Mesenchymal stem cell (in vitro differentiated cells and primary cell): Measurements from ENCODE around the gene KDM4C.

Experiments used
- DNase-seq: peaks from one replicate; pipeline ENCODE4 v3.0.0-alpha.2; 2013
- H2AFZ ChIP-seq: one replicate; pipeline ENCODE4 v1.6.1; 2013; ENCODE audit warnings: low read depth, mild to moderate bottlenecking, control low read depth, inconsistent platforms, low read length, moderate library complexity
- H2AK5ac ChIP-seq: 2 replicates; pipeline ENCODE4 v1.6.1; 2013; ENCODE audit warnings: low read length, moderate library complexity, mild to moderate bottlenecking, inconsistent platforms; ENCODE audit not compliant: severe bottlenecking
- H2BK120ac ChIP-seq: one replicate; pipeline ENCODE4 v1.6.1; 2013; ENCODE audit warnings: low read depth, mild to moderate bottlenecking, inconsistent platforms, low read length, moderate library complexity
- H2BK12ac ChIP-seq, 2 experiments: one replicate each; pipeline ENCODE4 v1.6.1; 2013; ENCODE audit warnings: inconsistent platforms in 2 of 2, low read length in 2 of 2, mild to moderate bottlenecking in 2 of 2, moderate library complexity in 2 of 2, control low read depth in 1 of 2
- H2BK15ac ChIP-seq: one replicate; pipeline ENCODE4 v1.6.1; 2013; ENCODE audit warnings: mild to moderate bottlenecking, low read depth, inconsistent platforms; ENCODE audit not compliant: poor library complexity, severe bottlenecking
- H2BK5ac ChIP-seq: 2 replicates; pipeline ENCODE4 v1.6.1; 2013; ENCODE audit warnings: low read depth, mild to moderate bottlenecking, low read length, control low read depth, inconsistent platforms; ENCODE audit not compliant: poor library complexity, severe bottlenecking
- H3K14ac ChIP-seq, 2 experiments: one replicate each; pipeline ENCODE4 v1.6.1; 2013; ENCODE audit warnings: inconsistent platforms in 2 of 2, low read length in 2 of 2, control low read depth in 1 of 2, mild to moderate bottlenecking in 1 of 2, moderate library complexity in 1 of 2
- H3K18ac ChIP-seq, 2 experiments: one replicate each; pipeline ENCODE4 v1.6.1; 2013; ENCODE audit warnings: inconsistent platforms in 2 of 2, low read length in 2 of 2, control low read depth in 1 of 2, low read depth in 1 of 2, mild to moderate bottlenecking in 1 of 2
- H3K23ac ChIP-seq, 2 experiments: one replicate each; pipeline ENCODE4 v1.6.1; 2013; ENCODE audit warnings: inconsistent platforms in 2 of 2, low read length in 2 of 2, mild to moderate bottlenecking in 2 of 2, moderate library complexity in 2 of 2, control low read depth in 1 of 2
- H3K27ac ChIP-seq: 2 replicates; pipeline ENCODE4 v1.5.1; 2013; ENCODE audit warnings: mild to moderate bottlenecking, moderate library complexity, low read length, control low read depth, inconsistent platforms; ENCODE audit not compliant: poor library complexity, severe bottlenecking
- H3K27me3 ChIP-seq, 2 experiments: 2 replicates each; pipeline versions ENCODE4 v1.6.1 to v1.7.0; 2013; ENCODE audit warnings: low read length in 2 of 2, mild to moderate bottlenecking in 2 of 2, moderate library complexity in 2 of 2, control low read depth in 1 of 2, inconsistent platforms in 1 of 2; ENCODE audit not compliant: control insufficient read depth in 1 of 2, insufficient read depth in 1 of 2
- H3K36me3 ChIP-seq, 2 experiments: 2 replicates each; pipeline versions ENCODE4 v1.6.1 to v1.7.0; 2013; ENCODE audit warnings: low read length in 2 of 2, control low read depth in 1 of 2, inconsistent platforms in 1 of 2, low read depth in 1 of 2, mild to moderate bottlenecking in 1 of 2; ENCODE audit not compliant: insufficient read depth in 2 of 2, control insufficient read depth in 1 of 2
- H3K4ac ChIP-seq, 2 experiments: one replicate each; pipeline ENCODE4 v1.6.1; 2013; ENCODE audit warnings: inconsistent platforms in 2 of 2, low read length in 2 of 2, mild to moderate bottlenecking in 2 of 2, moderate library complexity in 2 of 2, control low read depth in 1 of 2, low read depth in 1 of 2
- H3K4me1 ChIP-seq: 2 replicates; pipeline ENCODE4 v1.6.1; 2013; ENCODE audit warnings: low read depth, low read length, control low read depth; ENCODE audit not compliant: control insufficient read depth, insufficient read depth
- H3K4me2 ChIP-seq: 2 replicates; pipeline ENCODE4 v1.6.1; 2013; ENCODE audit warnings: low read length, mild to moderate bottlenecking, inconsistent platforms; ENCODE audit not compliant: poor library complexity, severe bottlenecking
- H3K4me3 ChIP-seq, 2 experiments: 2 replicates each; pipeline versions ENCODE4 v1.5.1 to v1.7.0; 2013; ENCODE audit warnings: low read length in 2 of 2, mild to moderate bottlenecking in 2 of 2, control low read depth in 1 of 2, low read depth in 1 of 2; ENCODE audit not compliant: insufficient read depth in 1 of 2
- H3K79me1 ChIP-seq: replicated peaks from 2 replicates; pipeline ENCODE4 v1.6.1; 2013; ENCODE audit warnings: mild to moderate bottlenecking, control low read depth, low read length, inconsistent platforms; ENCODE audit not compliant: poor library complexity, severe bottlenecking
- H3K9ac ChIP-seq: 2 replicates; pipeline ENCODE4 v1.7.0; 2013; ENCODE audit warnings: mild to moderate bottlenecking, low read length, moderate library complexity
- H3K9me3 ChIP-seq: 2 replicates; pipeline ENCODE4 v1.7.0; 2013; ENCODE audit warnings: mild to moderate bottlenecking, low read length; ENCODE audit not compliant: control insufficient read depth
- H4K8ac ChIP-seq: one replicate; pipeline ENCODE4 v1.6.1; 2013; ENCODE audit warnings: inconsistent platforms, mild to moderate bottlenecking, low read length, moderate library complexity
- H4K91ac ChIP-seq: one replicate; pipeline ENCODE4 v1.6.1; 2013; ENCODE audit warnings: mild to moderate bottlenecking, low read length, inconsistent platforms
- WGBS: methylation state at CpG from one replicate; pipeline ENCODE4 v1.1.7; 2013; ENCODE audit warnings: mixed read lengths; 5-methylcytosine and 5-hydroxymethylcytosine counted together

The KDM4C gene

GRCh38 chr9:7172154-7173115 is 414.7 kb downstream of the KDM4C start:
- H2BK5ac ChIP-seq = no peak overlapping the region
- H3K9ac ChIP-seq = peak overlapping the region; percentile 64
- no peak overlapping the region for H3K4me2 ChIP-seq
- no peak overlapping the region for H3K23ac ChIP-seq
- H3K4me1 ChIP-seq = no peaks in the 10 kb centered on the region
- no peak overlapping the region for H3K27ac ChIP-seq
- no peak for DNase-seq
- H4K8ac ChIP-seq = no peak overlapping the region
- H3K79me1 ChIP-seq = no peaks in the 10 kb centered on the region
- H3K27me3 ChIP-seq = no peaks in the 10 kb centered on the region
- H3K9me3 ChIP-seq = no peaks in the 10 kb centered on the region
- no peak overlapping the region for H3K4ac ChIP-seq
- H2BK120ac ChIP-seq = no peak overlapping the region
- H4K91ac ChIP-seq = no peak overlapping the region
- H3K18ac ChIP-seq = no peak overlapping the region
- H2AFZ ChIP-seq = no peak overlapping the region
- no peak overlapping the region for H2BK12ac ChIP-seq
- 88% methylated on average over 8 of the region's 11 CpGs for WGBS
- H2BK15ac ChIP-seq = no peak overlapping the region
- no peak overlapping the region for H3K14ac ChIP-seq
- peak overlapping the region in 1 of 2 experiments; percentile 27 for H3K4me3 ChIP-seq
- H2AK5ac ChIP-seq = no peak overlapping the region
- peaks cover 3 to 16% of the 10 kb centered on the region in 2 experiments for H3K36me3 ChIP-seq

- no peak for DNase-seq
- Histone ChIP-seq H3K4me1 (no peaks in the 10 kb centered on the region), H4K8ac (no peak overlapping the region), H3K4me3 (peak overlapping the region in 1 of 2 experiments; percentile 27), H2BK120ac (no peak overlapping the region), H2BK15ac (no peak overlapping the region), H2AFZ (no peak overlapping the region), H3K4me2 (no peak overlapping the region), H3K9ac (peak overlapping the region; percentile 64), H3K9me3 (no peaks in the 10 kb centered on the region), H2BK5ac (no peak overlapping the region), H3K27ac (no peak overlapping the region), H3K79me1 (no peaks in the 10 kb centered on the region), H3K27me3 (no peaks in the 10 kb centered on the region), H3K4ac (no peak overlapping the region), H2AK5ac (no peak overlapping the region), H3K23ac (no peak overlapping the region), H3K36me3 (peaks cover 0 to 22% of the 10 kb centered on the region in 2 experiments), H2BK12ac (no peak overlapping the region), H3K18ac (no peak overlapping the region), H3K14ac (no peak overlapping the region), H4K91ac (no peak overlapping the region)
- WGBS = 96% methylated on average over 3 of the region's 3 CpGs
Measured at GRCh38 chr9:7173139-7173538, 415.4 kb downstream of the KDM4C start.

GRCh38 chr9:7174301-7174700 is 416.5 kb downstream of the KDM4C start:
- H3K14ac ChIP-seq = no peak overlapping the region
- H3K23ac ChIP-seq = no peak overlapping the region
- 92% methylated on average over 7 of the region's 7 CpGs for WGBS
- H2BK120ac ChIP-seq = no peak overlapping the region
- no peak overlapping the region for H2AFZ ChIP-seq
- no peak overlapping the region for H2BK12ac ChIP-seq
- H3K36me3 ChIP-seq = peaks cover 0 to 22% of the 10 kb centered on the region in 2 experiments
- H3K9me3 ChIP-seq = no peaks in the 10 kb centered on the region
- H3K4me3 ChIP-seq = no peak overlapping the region
- H3K9ac ChIP-seq = no peak overlapping the region
- H3K4me1 ChIP-seq = no peaks in the 10 kb centered on the region
- H3K4me2 ChIP-seq = no peak overlapping the region
- no peak overlapping the region for H4K91ac ChIP-seq
- no peak overlapping the region for H4K8ac ChIP-seq
- no peak overlapping the region for H2BK15ac ChIP-seq
- H3K79me1 ChIP-seq = no peaks in the 10 kb centered on the region
- no peak overlapping the region for H2BK5ac ChIP-seq
- no peak overlapping the region for H3K4ac ChIP-seq
- H3K27ac ChIP-seq = no peak overlapping the region
- H3K27me3 ChIP-seq = no peaks in the 10 kb centered on the region
- no peak overlapping the region for H3K18ac ChIP-seq
- DNase-seq = no peak
- H2AK5ac ChIP-seq = no peak overlapping the region

- Histone ChIP-seq H2AFZ (no peak overlapping the region), H3K4me1 (no peaks in the 10 kb centered on the region), H2AK5ac (no peak overlapping the region), H4K8ac (no peak overlapping the region), H3K4ac (no peak overlapping the region), H3K14ac (no peak overlapping the region), H2BK120ac (no peak overlapping the region), H2BK12ac (no peak overlapping the region), H2BK5ac (no peak overlapping the region), H4K91ac (no peak overlapping the region), H3K23ac (no peak overlapping the region), H3K4me2 (no peak overlapping the region), H3K27me3 (no peaks in the 10 kb centered on the region), H3K9me3 (no peaks in the 10 kb centered on the region), H3K27ac (no peak overlapping the region), H2BK15ac (no peak overlapping the region), H3K36me3 (peaks cover 0 to 20% of the 10 kb centered on the region in 2 experiments), H3K4me3 (no peak overlapping the region), H3K79me1 (no peaks in the 10 kb centered on the region), H3K18ac (no peak overlapping the region), H3K9ac (no peak overlapping the region)
- DNase-seq = no peak
- WGBS = 77% methylated on average over 3 of the region's 8 CpGs
Measured at GRCh38 chr9:7174884-7175283, 417.1 kb downstream of the KDM4C start.
